ENCODE results near the gene EFCAB6.
A peak's percentile ranks its signal among the peaks of the same experiment; 100 is the strongest.

EFCAB6 gene

DNA sequence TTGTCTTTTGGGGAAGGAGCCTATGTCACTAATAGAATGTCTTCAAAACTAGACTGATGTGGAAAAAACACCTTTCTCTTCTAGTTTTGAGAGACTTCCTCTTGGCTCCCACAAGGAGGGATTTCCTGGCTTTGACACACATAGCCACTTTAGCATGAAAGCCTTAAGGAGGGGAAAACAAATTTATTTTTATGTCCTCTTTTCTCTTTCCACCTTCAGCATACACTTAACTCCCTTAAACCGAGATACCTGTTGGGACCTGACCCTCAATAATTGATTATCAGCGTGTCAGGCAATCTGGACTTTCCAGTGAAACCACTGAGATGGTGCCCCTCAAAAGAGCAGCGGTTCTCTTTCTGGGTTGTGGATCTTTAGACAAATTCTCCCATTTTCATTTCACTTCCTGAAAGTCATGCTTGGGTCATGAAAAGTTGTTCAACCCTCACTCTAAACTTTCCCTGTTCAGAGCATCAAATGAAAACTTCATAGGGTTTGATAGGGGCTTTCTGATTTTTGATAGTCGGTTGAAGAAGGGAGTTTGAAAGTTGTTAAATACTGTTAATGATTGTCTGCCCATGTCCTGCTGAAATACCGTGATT lies 9.1 kb downstream of the EFCAB6 start:
- no peak for TF ChIP-seq ZFX (IDR thresholded peaks at IDR 0.05; ENCODE audit: borderline replicate concordance)
- TF ChIP-seq CTCF (IDR thresholded peaks at IDR 0.05), result no peak
- H3K27ac ChIP-seq, result no peak overlapping the region

DNA sequence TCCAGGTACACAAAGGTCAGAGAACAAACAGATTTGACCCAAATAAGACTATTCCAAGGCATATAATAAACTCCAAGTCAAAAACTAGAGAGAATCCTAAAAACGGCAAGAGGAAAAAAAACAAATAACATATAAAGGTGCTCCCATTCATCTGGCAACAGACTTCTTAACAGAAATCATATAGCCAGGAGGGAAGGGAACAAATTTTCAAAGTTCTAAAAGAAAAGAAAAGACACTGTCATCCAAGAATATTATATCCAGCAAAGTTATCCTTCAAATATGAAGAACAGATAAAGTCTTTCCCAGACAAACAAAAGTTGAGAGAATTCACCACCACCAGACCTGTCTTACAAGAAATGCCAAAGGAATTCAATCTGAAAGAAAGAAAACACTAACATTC lies 11.1 kb downstream of the EFCAB6 start:
- H3K27ac ChIP-seq, result no peak overlapping the region
- TF ChIP-seq ZFX (IDR thresholded peaks at IDR 0.05; ENCODE audit: borderline replicate concordance), result no peak

GRCh38 chr22:43798492-43798891 lies 13.6 kb downstream of the EFCAB6 start:
- no peak overlapping the region for H3K27ac ChIP-seq
- TF ChIP-seq ZFX (IDR thresholded peaks at IDR 0.05; ENCODE audit: borderline replicate concordance), result no peak
- TF ChIP-seq CTCF (IDR thresholded peaks at IDR 0.05), result no peak

- H3K27ac ChIP-seq, result no peak overlapping the region
- TF ChIP-seq ZFX (IDR thresholded peaks at IDR 0.05; ENCODE audit: borderline replicate concordance) (no peak), CTCF (IDR thresholded peaks at IDR 0.05) (peak; percentile 42)
Measured at GRCh38 chr22:43796567-43796966, 15.5 kb downstream of the EFCAB6 start.

DNA sequence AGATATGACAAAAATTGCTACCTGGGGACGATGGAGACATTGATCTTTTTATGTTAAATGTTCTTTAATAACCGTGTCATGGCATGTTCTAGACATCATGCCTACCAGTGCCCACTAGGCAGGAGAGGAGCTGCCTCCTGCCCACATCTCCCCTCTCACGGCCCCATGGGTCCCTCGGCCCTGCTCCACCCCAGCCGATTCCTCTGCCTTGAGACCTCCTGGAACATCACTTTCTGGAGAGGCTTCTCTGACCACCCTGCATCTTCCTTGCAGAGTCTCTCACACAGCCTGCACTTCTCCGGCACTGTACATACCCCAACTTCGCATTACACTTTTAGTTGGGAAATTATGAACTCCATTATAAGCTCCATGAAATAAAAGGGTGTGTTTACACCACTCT lies 16.8 kb downstream of the EFCAB6 start:
- H3K27ac ChIP-seq, result no peak overlapping the region
- TF ChIP-seq CTCF (IDR thresholded peaks at IDR 0.05) (no peak), ZFX (IDR thresholded peaks at IDR 0.05; ENCODE audit: borderline replicate concordance) (no peak)

DNA sequence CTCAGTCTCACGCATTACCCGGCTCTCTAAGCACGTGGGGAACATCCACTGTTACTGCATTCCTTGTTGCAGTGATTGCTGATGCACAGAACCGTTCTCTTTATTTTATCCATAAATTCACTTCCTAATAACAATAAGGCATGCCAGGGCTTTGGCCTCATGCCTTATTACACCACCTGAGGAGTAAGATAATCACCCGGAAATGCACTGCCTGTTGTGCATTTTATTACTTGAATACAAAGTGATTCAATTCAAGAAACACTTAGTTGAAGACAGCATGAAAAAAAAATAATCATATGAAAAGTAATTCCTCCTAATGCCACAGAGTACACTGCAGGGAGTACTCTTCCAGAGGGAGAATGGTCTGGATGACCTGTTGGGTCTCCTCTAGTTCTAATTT lies 19.2 kb downstream of the EFCAB6 start:
- TF ChIP-seq ZFX (IDR thresholded peaks at IDR 0.05; ENCODE audit: borderline replicate concordance), result no peak
- TF ChIP-seq CTCF (IDR thresholded peaks at IDR 0.05), result no peak
- H3K27ac ChIP-seq, result no peak overlapping the region

DNA sequence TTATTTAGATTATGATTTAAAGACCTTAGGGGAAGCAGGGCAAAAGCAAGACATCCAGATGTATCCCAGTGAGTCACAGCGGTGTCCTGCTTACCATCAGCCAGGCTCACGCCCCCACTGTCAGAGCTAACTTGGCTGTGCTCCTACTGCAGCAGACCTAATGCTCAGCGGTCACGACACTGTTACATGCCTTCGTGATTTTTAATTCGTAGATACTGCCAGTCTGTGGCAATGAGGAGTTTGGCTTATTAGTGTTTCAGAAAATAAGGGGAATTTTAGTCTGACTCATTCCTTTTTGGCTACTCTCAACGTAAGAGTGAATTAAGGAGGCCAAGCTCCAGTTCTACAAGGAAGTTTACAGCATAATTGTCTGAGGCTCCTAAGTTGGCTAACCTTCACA lies 22.7 kb downstream of the EFCAB6 start:
- TF ChIP-seq CTCF (IDR thresholded peaks at IDR 0.05) (no peak), ZFX (IDR thresholded peaks at IDR 0.05; ENCODE audit: borderline replicate concordance) (no peak)
- H3K27ac ChIP-seq, result no peak overlapping the region

- no peak overlapping the region for H3K27ac ChIP-seq
- TF ChIP-seq CTCF (IDR thresholded peaks at IDR 0.05) (peak; percentile 20; the same call in 1 of the 2 replicates), ZFX (IDR thresholded peaks at IDR 0.05; ENCODE audit: borderline replicate concordance) (no peak)
Measured at GRCh38 chr22:43783777-43784176, 28.3 kb downstream of the EFCAB6 start.
